ENCODE results near the gene APOBEC3G.

The APOBEC3G gene

GRCh38 chr22:39092111-39092862 is 15.2 kb downstream of the APOBEC3G start:
- DNase-seq = no peak

- DNase-seq = no peak
Observed at GRCh38 chr22:39094717-39095389, 17.8 kb downstream of the APOBEC3G start.

GRCh38 chr22:39095971-39096370 is 18.9 kb downstream of the APOBEC3G start:
- DNase-seq = no peak

- no peak for DNase-seq
Observed at GRCh38 chr22:39097098-39098020, 20.3 kb downstream of the APOBEC3G start, which contains the start of gene APOBEC3H. TSS of gene APOBEC3H (plus strand) at chr22:39097244. CDS start at chr22:39100279, 3,035 bp downstream.

GRCh38 chr22:39098026-39098425 is 21.0 kb downstream of the APOBEC3G start:
- no peak for DNase-seq

GRCh38 chr22:39098576-39098975 is 21.5 kb downstream of the APOBEC3G start:
- DNase-seq = no peak

GRCh38 chr22:39101226-39101625 is 24.2 kb downstream of the APOBEC3G start:
- no peak for DNase-seq

GRCh38 chr22:39103431-39103830 is 26.4 kb downstream of the APOBEC3G start:
- no peak for DNase-seq

- no peak for DNase-seq
Observed at GRCh38 chr22:39106326-39106725, 29.3 kb downstream of the APOBEC3G start.

- no peak for DNase-seq
Observed at GRCh38 chr22:39108487-39108886, 31.4 kb downstream of the APOBEC3G start.

- DNase-seq = no peak
Observed at GRCh38 chr22:39109361-39109760, 32.3 kb downstream of the APOBEC3G start.

GRCh38 chr22:39110631-39111561 is 33.8 kb downstream of the APOBEC3G start:
- DNase-seq = no peak

- no peak for DNase-seq
Observed at GRCh38 chr22:39114112-39114511, 37.0 kb downstream of the APOBEC3G start.

GRCh38 chr22:39115570-39115969 is 38.5 kb downstream of the APOBEC3G start:
- DNase-seq = no peak

- DNase-seq = no peak
Observed at GRCh38 chr22:39115977-39116621, 39.0 kb downstream of the APOBEC3G start.

- no peak for DNase-seq
Observed at GRCh38 chr22:39117585-39118191, 40.6 kb downstream of the APOBEC3G start.

GRCh38 chr22:39120983-39121382 is 43.9 kb downstream of the APOBEC3G start:
- DNase-seq = no peak

- no peak for DNase-seq
Observed at GRCh38 chr22:39122772-39123470, 45.8 kb downstream of the APOBEC3G start.

- no peak for DNase-seq
Observed at GRCh38 chr22:39123751-39124581, 46.9 kb downstream of the APOBEC3G start.

GRCh38 chr22:39125622-39126021 is 48.5 kb downstream of the APOBEC3G start:
- DNase-seq = no peak
